Measurements from ENCODE around the gene GOLGA6L6.
"Not testable (repeated sequence)": the region's sequence is repeated elsewhere in the genome, so short reads cannot be mapped to it uniquely, and the experiment has no call there.

Gene GOLGA6L6, protein sequence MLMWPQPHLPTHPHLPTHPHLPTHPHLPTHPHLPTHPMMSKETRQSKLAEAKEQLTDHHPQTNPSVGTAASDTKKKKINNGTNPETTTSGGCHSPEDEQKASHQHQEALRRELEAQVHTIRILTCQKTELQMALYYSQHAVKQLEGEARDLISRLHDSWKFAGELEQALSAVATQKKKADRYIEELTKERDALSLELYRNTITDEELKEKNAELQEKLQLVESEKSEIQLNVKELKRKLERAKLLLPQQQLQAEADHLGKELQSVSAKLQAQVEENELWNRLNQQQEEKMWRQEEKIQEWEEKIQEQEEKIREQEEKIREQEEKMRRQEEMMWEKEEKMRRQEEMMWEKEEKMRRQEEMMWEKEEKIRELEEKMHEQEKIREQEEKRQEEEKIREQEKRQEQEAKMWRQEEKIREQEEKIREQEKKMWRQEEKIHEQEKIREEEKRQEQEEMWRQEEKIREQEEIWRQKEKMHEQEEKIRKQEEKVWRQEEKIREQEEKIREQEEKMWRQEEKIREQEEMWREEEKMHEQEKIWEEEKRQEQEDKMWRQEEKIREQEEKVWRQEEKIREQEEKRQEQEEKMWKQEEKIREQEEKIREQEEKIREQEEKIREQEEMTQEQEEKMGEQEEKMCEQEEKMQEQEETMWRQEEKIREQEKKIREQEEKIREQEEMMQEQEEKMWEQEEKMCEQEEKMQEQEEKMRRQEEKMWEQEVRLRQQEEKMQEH

DNA sequence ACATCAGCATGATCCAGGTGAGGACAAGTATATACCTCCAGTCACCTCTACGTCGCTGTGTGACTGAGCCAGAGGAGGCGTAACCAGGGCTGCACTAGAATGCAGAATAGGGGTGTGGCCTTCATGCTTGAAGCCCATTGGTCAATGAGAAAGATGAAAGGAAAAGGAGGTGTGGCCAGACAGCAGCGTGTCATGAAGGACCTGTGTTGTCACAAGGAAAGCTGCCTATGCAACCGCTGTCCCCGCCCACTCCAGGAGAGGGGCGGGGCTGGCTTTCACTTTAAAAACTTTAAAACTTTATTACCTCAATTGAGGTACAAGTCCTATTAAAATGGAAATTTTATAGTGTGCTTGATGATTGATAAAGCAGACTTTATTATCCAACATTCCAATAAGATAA, at the start of gene GOLGA6L6:
GOLGA6L6 (minus strand) TSS at position 101 of the 400 bp plus-strand sequence; CDS start at position 10, 91 bp downstream.
- DNase-seq (ENCODE audit: extremely low spot score); POLR2A ChIA-PET; CTCF ChIA-PET: not testable (repeated sequence)

DNA sequence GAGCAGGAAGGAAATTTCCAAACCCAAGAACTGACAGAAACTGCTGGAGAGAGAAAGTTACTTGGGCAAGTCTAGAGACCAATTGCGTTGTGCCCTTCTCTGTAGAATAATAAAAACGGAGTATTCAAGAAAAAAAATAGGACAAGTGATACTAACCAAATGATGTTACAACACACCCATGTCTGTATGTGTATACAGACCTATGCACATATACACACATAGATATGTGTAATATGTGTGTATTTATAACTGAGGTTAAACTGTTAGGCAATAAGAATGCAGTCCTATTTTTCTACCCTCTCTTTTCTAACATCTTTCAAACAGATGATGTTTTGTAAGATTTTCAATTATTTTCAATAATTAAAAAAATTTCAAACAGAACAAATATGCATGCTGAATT, 48.5 kb upstream of the GOLGA6L6 start:
- CTCF ChIA-PET; DNase-seq (ENCODE audit: extremely low spot score); POLR2A ChIA-PET: not testable (repeated sequence)

DNA sequence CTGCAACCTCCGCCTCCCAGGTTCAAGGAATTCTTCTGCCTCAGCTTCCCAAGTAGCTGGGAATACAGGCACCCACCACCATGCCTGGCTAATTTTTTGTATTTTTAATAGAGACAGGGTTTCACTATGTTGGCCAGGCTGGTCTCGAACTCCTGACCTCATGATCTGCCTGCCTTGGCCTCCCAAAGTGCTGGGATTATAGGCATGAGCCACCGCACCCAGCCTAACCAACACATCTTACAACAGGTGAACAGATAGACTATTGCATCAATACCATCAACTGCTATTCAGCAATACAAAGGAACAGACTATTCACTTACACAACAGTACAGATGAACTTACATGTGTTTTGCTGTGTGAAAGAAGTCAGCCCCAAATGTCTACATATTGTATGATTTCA, 45.2 kb upstream of the GOLGA6L6 start:
- CTCF ChIA-PET, POLR2A ChIA-PET: not testable (repeated sequence)

DNA sequence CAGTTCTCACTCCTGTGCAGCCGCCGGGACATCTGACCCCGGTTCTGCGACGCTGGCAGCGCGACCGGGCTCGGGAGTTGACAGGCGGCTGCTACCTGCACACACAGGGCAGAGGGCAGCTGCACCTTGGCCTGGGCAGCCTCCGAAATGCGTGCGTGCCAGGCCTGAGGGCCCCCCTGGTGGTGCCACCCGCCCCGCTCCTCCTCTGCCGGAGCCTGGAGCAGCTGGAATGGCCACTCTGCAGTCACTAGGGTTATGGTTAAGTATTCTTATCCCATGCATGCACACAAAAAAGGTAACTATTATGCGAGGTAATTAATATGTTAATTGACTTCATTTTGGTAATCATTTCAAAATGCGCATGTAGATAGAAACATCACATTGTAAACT, 41.1 kb upstream of the GOLGA6L6 start:
- CTCF ChIA-PET; POLR2A ChIA-PET; DNase-seq (ENCODE audit: extremely low spot score): not testable (repeated sequence)

More for the DNA sequence above, 45.2 kb upstream of the GOLGA6L6 start:
- DNase-seq (ENCODE audit: extremely low spot score) = not testable (repeated sequence)

DNA sequence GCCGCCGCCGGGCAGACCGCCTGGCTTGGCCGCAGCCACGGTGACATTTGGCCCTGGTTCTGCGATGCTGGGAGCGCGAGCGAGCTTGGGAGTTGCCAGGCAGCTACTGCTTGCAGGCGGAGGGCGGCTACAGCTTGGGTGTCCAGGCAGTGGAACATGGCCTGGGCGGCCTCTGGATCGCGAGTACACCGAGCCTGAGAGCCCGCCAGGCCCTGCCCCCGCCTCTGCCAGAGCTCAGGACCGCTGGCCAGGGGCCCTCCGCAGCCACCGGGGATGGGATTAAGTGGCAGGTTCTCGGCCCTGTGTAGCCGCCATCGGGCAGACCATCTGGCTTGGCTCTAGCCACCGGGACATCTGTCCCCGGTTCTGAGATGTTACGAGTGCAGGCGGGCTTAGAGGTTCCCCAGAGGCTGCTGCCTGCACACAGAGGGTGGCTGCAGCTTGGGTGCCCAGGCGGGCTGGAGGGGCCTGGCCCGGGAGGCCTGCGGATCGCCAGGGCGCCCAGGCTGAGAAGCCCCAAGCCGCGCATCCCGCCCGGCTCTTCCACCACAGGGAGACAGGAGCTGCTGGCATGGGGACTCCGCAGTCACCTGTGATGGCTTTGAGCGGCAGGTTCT, 40.6 kb upstream of the GOLGA6L6 start:
- DNase-seq (ENCODE audit: extremely low spot score); POLR2A ChIA-PET; CTCF ChIA-PET: not testable (repeated sequence)

DNA sequence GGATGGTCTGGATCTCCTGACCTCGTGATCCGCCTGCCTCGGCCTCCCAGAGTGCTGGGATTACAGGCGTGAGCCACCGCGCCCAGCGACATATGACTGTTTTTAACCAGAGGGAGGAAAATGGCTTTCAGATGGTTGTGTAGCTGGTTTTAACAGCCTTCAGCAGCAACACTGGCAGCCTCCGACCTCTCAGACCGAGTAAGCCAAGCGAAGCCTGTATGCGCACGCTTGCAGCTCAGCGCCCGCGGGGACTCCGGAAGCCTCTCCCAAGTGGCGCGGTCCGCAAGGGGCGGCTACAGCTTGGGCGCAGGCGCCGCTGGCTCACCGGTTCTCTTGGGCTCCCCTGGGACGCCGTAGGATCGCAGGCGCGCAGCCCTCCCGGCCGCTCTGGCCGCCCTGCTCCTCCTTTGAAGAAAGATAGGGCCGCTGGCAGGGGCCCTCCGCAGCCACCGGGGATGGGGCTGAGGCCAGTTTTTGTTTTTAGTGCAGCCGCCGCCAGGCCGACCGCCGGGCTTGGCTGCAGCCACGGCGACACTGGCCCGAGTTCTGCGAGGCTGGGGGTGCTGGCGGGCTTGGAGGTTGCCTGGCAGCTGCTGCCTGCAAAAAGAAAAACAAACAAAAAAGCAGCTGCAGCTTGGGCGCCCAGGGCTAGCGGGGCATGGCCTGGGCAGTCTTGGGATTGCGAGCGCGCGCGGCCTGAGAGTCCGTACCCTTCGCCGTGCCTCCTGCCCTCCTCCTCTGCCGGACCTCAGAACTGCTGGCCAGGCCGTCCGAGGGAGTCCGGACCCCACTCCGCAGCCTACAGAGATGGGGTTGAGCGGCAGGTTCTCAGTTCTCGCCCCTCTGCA, 39.9 kb upstream of the GOLGA6L6 start:
- CTCF ChIA-PET; POLR2A ChIA-PET; DNase-seq (ENCODE audit: extremely low spot score): not testable (repeated sequence)

DNA sequence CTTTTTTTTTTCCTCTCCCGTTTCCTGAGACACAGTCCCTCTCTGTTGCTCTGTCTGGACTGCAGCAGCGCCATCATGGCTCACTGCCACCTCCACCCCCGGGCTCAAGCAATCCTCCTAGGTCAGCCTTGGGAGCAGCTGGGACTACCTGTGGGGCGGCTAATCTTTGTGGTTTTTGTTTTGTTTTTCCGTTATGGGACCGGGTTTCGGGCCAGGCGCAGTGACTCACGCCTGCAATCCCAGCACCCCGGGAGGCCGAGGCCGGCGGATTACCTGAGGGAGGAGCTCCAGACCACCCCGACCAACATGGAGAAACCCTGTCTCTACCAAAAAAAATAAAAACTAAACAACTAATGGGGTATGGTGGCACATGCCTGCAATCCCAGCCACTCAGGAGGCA, 38.1 kb upstream of the GOLGA6L6 start:
- POLR2A ChIA-PET, CTCF ChIA-PET: not testable (repeated sequence)

DNA sequence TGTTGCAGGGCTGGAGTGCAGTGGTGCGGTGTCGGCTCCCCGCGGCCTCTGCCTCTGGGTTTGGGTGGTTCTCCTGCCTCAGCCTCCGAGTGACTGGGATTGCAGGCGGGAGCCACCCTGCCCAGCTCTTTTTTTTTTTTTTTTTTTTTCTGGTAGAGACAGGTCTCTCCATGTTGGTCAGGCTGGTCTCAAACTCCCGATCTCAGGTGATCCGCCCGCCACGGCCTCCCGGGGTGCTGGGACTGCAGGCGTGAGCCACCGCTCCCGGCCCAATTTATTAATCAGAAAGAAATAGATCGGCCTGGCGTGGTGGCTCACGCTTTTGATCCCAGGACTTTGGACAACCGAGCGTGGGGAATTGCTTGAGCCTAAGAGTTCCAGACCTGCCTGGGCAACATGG, 9.7 kb upstream of the GOLGA6L6 start:
- POLR2A ChIA-PET; DNase-seq (ENCODE audit: extremely low spot score); CTCF ChIA-PET: not testable (repeated sequence)

More for the DNA sequence above, 38.1 kb upstream of the GOLGA6L6 start:
- not testable (repeated sequence) for DNase-seq (ENCODE audit: extremely low spot score)

DNA sequence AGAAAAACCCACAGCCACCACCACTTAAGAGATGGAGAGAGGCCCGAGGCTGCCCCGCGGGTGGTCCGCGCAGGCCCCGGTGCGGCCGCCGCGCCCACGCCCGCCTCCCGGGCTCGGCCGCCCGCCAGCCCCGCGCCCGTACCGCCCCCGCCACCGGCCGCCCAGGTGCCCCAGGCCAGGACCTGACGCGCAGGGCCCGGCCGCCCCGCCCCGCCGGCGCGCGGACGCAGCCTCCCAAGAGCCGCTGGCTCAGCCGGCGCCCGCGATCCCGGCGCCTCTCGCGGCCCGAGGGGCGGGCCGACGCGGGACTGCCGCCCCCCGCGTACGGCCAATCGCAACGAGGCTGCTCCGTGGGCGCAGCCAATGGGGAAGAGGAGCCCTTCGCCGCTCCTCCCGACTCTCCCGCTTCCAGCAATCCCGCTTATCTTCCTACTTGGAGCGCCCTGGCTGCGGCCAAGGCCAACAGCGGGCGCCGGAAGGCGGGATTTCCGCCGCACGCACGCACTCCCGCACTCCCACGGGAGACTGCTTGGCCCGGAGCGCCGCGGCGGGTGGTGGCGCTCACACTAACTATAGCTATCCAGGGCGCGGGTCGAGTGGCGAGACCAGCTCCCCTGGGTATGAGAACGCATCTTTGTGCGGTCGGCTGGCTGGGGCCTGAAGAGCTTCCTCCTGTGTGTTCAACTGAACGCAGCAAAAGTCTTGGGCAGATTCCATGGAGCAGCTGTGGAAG, 35.5 kb downstream of the GOLGA6L6 start:
- POLR2A ChIA-PET; CTCF ChIA-PET; DNase-seq (ENCODE audit: extremely low spot score): not testable (repeated sequence)

DNA sequence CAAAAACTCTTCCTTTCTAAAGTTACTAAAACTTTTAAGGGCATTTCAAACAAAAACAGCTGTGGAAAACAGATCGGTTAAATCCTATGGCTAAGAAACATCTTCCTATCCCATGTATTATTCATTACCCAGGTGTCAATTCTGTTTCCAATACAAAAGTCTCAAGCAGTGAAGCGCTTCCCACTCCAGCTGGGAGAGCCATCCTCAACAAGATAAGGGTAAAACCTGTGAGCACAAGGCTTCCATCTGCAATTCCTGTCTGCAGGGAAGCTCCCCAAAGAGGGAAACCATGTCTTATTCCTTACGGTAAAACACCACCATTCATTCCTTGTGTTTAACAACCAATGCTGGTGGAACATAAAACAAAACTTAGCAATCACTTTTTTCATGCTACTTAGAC, 38.8 kb downstream of the GOLGA6L6 start:
- CTCF ChIA-PET; DNase-seq (ENCODE audit: extremely low spot score); POLR2A ChIA-PET: not testable (repeated sequence)

DNA sequence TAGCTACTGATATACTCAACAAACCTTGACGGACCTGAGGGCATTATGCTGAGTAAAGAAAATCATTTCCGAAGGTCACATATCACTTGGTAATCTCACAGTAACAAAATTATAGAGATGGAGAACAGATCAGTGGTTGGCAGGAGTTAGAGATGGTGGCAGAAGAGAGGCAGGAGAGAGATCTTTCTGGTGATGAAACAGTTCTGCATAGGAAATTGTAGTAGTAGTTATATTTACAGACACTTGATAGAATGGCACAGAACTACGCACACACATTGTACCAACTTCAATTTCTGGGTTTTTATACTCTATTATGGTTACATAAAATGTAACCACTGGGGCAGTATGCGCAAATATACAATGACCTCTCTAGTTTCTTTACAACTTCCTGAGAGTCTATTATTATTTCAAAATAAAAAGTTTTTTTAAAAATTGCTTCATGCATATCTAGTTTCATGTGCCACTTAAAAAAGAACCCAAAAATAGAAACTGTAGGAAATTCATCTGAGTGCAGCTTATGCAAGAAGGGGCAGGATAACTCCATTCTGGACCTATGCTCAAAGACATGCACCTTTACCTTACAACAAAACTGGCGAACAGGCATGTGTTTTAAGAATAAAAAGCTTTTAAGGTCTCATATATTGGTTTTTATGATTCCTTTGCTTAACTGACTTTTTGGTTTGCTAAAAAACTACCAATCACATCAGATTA, 39.9 kb downstream of the GOLGA6L6 start:
- POLR2A ChIA-PET, CTCF ChIA-PET: not testable (repeated sequence)

DNA sequence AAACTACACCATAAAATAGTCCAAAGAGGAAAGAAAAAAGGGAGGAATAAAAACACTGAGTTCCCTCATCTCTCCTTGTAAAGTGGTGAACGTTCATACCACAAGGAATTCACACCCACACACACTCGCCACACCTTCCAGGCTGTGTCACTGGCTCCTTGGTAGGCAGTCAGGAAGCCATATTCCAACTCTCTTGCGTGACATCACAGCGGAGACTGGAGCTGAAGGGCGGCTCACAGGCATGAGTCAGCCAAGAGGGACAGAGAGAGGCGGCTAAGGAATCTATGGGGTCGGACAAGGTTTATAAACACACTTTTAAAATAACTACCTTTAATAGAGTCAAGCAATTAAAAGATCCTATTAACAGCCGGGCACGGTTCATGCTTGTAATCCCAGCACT, 43.8 kb downstream of the GOLGA6L6 start:
- POLR2A ChIA-PET; DNase-seq (ENCODE audit: extremely low spot score); CTCF ChIA-PET: not testable (repeated sequence)

More for the DNA sequence above, 39.9 kb downstream of the GOLGA6L6 start:
- DNase-seq (ENCODE audit: extremely low spot score) = not testable (repeated sequence)

DNA sequence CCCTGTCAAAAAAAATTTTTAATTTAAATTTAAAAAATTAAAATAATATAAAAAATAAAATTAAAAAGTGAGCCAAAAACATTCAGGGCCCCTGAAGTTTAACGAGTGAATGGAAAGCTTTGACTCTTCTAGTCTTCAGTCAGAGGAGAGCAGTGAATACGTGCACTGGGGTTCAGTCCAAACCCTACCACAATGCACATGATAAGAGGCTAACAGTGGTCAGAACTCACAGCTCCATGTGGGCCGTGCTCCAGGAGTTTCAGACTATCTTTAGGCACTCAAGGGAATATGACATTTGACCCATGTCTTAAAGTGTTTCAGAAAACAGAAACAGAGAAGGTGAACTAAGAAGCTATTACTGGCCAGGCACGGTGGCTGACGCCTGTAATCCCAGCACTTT, 48.6 kb downstream of the GOLGA6L6 start:
- POLR2A ChIA-PET; CTCF ChIA-PET; DNase-seq (ENCODE audit: extremely low spot score): not testable (repeated sequence)

DNA sequence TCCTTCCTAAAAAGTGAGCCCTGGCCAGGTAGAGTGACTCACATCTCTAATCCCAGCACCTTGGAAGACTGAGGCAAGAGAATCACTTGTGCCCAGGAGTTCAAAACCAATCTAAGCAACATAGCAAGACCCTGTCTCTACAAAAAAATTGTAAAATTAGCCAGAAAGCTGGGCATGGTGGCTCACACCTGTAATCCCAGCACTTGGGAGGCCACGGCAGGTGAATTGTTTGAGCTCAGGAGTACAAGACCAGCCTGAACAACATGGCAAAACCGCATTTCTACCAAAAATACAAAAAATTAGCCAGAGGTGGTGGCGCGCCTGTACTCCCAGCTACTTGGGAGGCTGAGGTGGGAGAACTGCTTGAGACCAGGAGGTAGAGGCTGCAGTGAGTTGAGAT, 49.0 kb downstream of the GOLGA6L6 start:
- DNase-seq (ENCODE audit: extremely low spot score); POLR2A ChIA-PET; CTCF ChIA-PET: not testable (repeated sequence)

DNA sequence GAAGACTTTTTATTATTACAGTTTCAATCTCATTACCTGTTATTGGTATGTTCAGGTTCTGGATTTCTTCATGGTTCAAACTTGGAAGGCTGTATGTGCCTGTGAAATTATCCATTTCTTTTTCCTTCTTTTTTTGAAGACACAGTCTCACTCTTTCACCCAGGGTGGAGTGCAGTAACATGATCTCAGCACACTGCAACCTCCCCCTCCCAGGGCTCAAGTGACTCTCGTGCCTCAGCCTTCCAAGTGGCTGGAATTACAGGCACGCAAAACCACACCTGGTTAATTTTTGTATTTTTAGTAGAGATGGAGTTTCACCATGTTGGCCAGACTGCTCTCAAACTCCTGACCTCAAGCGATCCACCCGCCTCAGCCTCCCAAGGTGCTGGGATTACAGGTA, 52.3 kb downstream of the GOLGA6L6 start:
- POLR2A ChIA-PET; DNase-seq (ENCODE audit: extremely low spot score); CTCF ChIA-PET: not testable (repeated sequence)

All from HEK293T (cell line).